ENCODE data around the gene PKD2.
"Not testable (repeated sequence)": the region's sequence is repeated elsewhere in the genome, so short reads cannot be mapped to it uniquely, and the experiment has no call there.

Gene PKD2

GRCh38 chr4:88112856-88113255, 105.4 kb downstream of the PKD2 start:
- no peak overlapping the region for H3K27ac ChIP-seq
- TF ChIP-seq CTCF (conservative IDR thresholded peaks at IDR 0.05) = no peak

- TF ChIP-seq CTCF (conservative IDR thresholded peaks at IDR 0.05) = no peak
- H3K27ac ChIP-seq = no peak overlapping the region
Observed at GRCh38 chr4:88115587-88115986, 108.2 kb downstream of the PKD2 start.

GRCh38 chr4:88119943-88120342, 112.5 kb downstream of the PKD2 start:
- H3K27ac ChIP-seq = no peak overlapping the region
- TF ChIP-seq CTCF (conservative IDR thresholded peaks at IDR 0.05) = no peak

GRCh38 chr4:88122260-88122659, 114.8 kb downstream of the PKD2 start:
- H3K27ac ChIP-seq = not testable (repeated sequence)
